Mammary epithelial cell (primary cell): ENCODE results near the gene ASRGL1.

Source experiments
- CTCF ChIP-seq, 2 donors: IDR thresholded peaks in 1 of 2; conservative IDR thresholded peaks in 1 of 2; 2 replicates each; pipeline ENCODE4 v1.5.1; 2011 to 2012; ENCODE audit warnings: inconsistent platforms in 2 of 2, low read length in 2 of 2, mild to moderate bottlenecking in 2 of 2, control low read depth in 1 of 2, low read depth in 1 of 2; ENCODE audit not compliant: insufficient read depth in 1 of 2; ENCODE audit errors: extremely low read depth in 1 of 2
- EZH2 ChIP-seq: IDR thresholded peaks from 2 replicates; pipeline ENCODE4 v1.6.1; 2012; ENCODE audit warnings: low read length, inconsistent platforms, borderline replicate concordance

DNA sequence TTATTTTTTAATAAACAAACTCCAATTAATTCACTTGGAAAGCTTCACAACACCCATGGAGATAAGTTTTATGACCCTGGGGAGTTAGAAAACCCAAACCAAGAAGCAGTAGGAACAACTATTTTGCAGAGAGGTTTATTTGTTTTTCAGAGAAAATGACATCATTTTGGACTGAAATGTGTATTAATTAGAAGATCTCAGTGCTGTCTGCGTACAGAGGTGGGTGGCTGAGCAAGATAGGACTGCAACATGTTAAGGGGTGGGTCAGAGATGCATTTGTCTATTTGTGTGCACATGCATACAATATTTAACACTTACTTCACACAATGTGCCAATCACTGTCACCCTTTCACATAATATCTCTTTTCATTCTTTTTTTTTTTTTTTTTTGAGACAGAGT lies 82.7 kb downstream of the ASRGL1 start:
- no peak for TF ChIP-seq CTCF (conservative IDR thresholded peaks at IDR 0.05 in 1 of 2, IDR thresholded peaks at IDR 0.05 in 1 of 2; ENCODE audit: extremely low read depth in 1 of 2, insufficient read depth in 1 of 2, low read depth in 1 of 2, low read length in 2 of 2)
- TF ChIP-seq EZH2, result no peak
